K562 (cell line): Measurements from ENCODE around the gene GON4L. TPM values are rescaled to one million over a fixed set of nuclear protein-coding genes. Genes with fewer than 3 reads are reported as not detected.

Experiments used
- ATAC-seq: fragments of 200-7000 bp; cut with Tn5 transposase; 3 replicates; pipeline ENCODE4 v1.9.1; 2020; ENCODE audit warnings: moderate library complexity
- BruUV-seq: library from RNA; stranded (reverse); fragments of 400-500 nt; replicated peaks from 2 replicates; lab custom pipeline; 2021; lab: Mats Ljungman, UMichigan
- CTCF ChIA-PET: fragments of 300-600 bp; formaldehyde crosslinking; extraction: SDS; loops from one replicate; lab custom pipeline; 2021; ENCODE audit warnings: low intra/inter-chr PET ratio; lab: Yijun Ruan, JAX
- POLR2A ChIA-PET: fragments of 300-600, 350-650 bp; sonication (Branson Sonifier 250); formaldehyde crosslinking; extraction: SDS; loops from one replicate; lab custom pipeline; 2021; ENCODE audit warnings: antibody characterized with exemption, inconsistent platforms; lab: Yijun Ruan, JAX
- DNase-seq, 4 experiments: peaks; one replicate each; pipeline versions ENCODE4 v3.0.0 to v3.0.0-alpha.2; 2011 to 2018; ENCODE audit warnings: low spot score in 3 of 4, mixed read lengths in 3 of 4; ENCODE audit errors: extremely low read depth in 1 of 4
- FAIRE-seq: peaks from 2 replicates; lab custom pipeline; 2011; peaks lifted over from hg19 to GRCh38; lab: Jason Lieb, UNC
- H2AFZ ChIP-seq: 2 replicates; pipeline ENCODE4 v1.6.0; 2011; ENCODE audit warnings: low read depth, low read length, control low read depth, inconsistent platforms
- H3K27ac ChIP-seq: fragments of 200-600 bp; 3 replicates; pipeline ENCODE4 v1.8.0; 2011; ENCODE audit warnings: low read depth, mild to moderate bottlenecking, control low read depth, inconsistent platforms, low read length, moderate library complexity, mixed read lengths; ENCODE audit errors: extremely low read depth
- H3K27me3 ChIP-seq, 2 experiments: fragments of 300-600 bp in 1 of 2; 2 replicates in 1 of 2; 3 replicates in 1 of 2; pipeline versions ENCODE4 v1.6.0 to v1.8.0; 2011; ENCODE audit warnings: inconsistent platforms in 2 of 2, low read length in 2 of 2, mild to moderate bottlenecking in 1 of 2, mixed read lengths in 1 of 2, moderate library complexity in 1 of 2; ENCODE audit not compliant: control insufficient read depth in 2 of 2, insufficient read depth in 2 of 2
- H3K36me3 ChIP-seq: fragments of 300-600 bp; 3 replicates; pipeline ENCODE4 v1.8.0; 2011; ENCODE audit warnings: mild to moderate bottlenecking, low read length, inconsistent platforms; ENCODE audit not compliant: control insufficient read depth, insufficient read depth
- H3K4me1 ChIP-seq, 2 experiments: fragments of 200-600 bp in 1 of 2; replicated peaks in 1 of 2; 2 replicates in 1 of 2; 3 replicates in 1 of 2; pipeline versions ENCODE4 v1.5.1 to v1.8.0; 2011; ENCODE audit warnings: inconsistent platforms in 2 of 2, low read length in 2 of 2, mild to moderate bottlenecking in 1 of 2, mixed read lengths in 1 of 2, moderate library complexity in 1 of 2; ENCODE audit not compliant: control insufficient read depth in 2 of 2, insufficient read depth in 2 of 2
- H3K4me2 ChIP-seq: 2 replicates; pipeline ENCODE4 v1.6.1; 2011; ENCODE audit warnings: low read length, control low read depth, inconsistent platforms, mixed read lengths; ENCODE audit not compliant: insufficient read depth
- H3K4me3 ChIP-seq: fragments of 200-600 bp; sonication (generic), shearing (Covaris generic); 2 replicates; pipeline ENCODE4 v1.5.1; 2016; ENCODE audit warnings: control low read depth, inconsistent platforms
- H3K79me2 ChIP-seq: fragments of 200-600 bp; 3 replicates; pipeline ENCODE4 v1.8.0; 2011; ENCODE audit warnings: low read length, inconsistent platforms; ENCODE audit not compliant: control insufficient read depth, insufficient read depth
- H3K9ac ChIP-seq, 2 experiments: 2 replicates each; pipeline versions ENCODE4 v1.6.0 to v1.6.1; 2011; ENCODE audit warnings: low read depth in 2 of 2, low read length in 2 of 2, control low read depth in 1 of 2, inconsistent platforms in 1 of 2, mild to moderate bottlenecking in 1 of 2, mixed read lengths in 1 of 2; ENCODE audit not compliant: insufficient read depth in 1 of 2
- H3K9me1 ChIP-seq: one replicate; pipeline ENCODE4 v1.6.0; 2011; ENCODE audit warnings: inconsistent platforms, mild to moderate bottlenecking, low read length, moderate library complexity; ENCODE audit not compliant: control insufficient read depth, insufficient read depth
- H3K9me3 ChIP-seq: replicated peaks from 2 replicates; pipeline ENCODE4 v1.5.1; 2011; ENCODE audit warnings: low read depth, low read length, inconsistent platforms; ENCODE audit not compliant: control insufficient read depth, insufficient read depth
- H4K20me1 ChIP-seq: replicated peaks from 2 replicates; pipeline ENCODE4 v1.6.1; 2011; ENCODE audit warnings: low read length, inconsistent platforms, mixed read lengths; ENCODE audit not compliant: control insufficient read depth, insufficient read depth
- CBX2 ChIP-seq: fragments of 200-600 bp; sonication (generic); IDR thresholded peaks from one replicate; pipeline ENCODE4 v1.6.1; 2012; ENCODE audit warnings: mild to moderate bottlenecking, low read length, inconsistent platforms; ENCODE audit not compliant: insufficient read depth, poor library complexity, severe bottlenecking
- CHCHD3 ChIP-seq: fragments of 250-450 bp; sonication (Bioruptor Pico); IDR thresholded peaks from 2 replicates; pipeline ENCODE4 v2.1.2; 2022; ENCODE audit warnings: mild to moderate bottlenecking
- EGR1 ChIP-seq: fragments of 450-650 bp; conservative IDR thresholded peaks from 2 replicates; pipeline ENCODE4 v1.6.1; 2017; ENCODE audit warnings: mild to moderate bottlenecking
- JUN ChIP-seq, 2 experiments: sonication (generic) in 1 of 2; formaldehyde crosslinking in 1 of 2; IDR thresholded peaks; 2 replicates each; pipeline versions ENCODE4 v1.6.1 to v1.8.0; 2012 to 2022; ENCODE audit warnings: borderline replicate concordance in 2 of 2, mild to moderate bottlenecking in 2 of 2, improper control_type of control experiment in 1 of 2, low read depth in 1 of 2, low read length in 1 of 2, missing genetic modification reagents in 1 of 2
- KAT7 ChIP-seq: sonication (generic); formaldehyde crosslinking; IDR thresholded peaks from 2 replicates; pipeline ENCODE4 v1.8.0; 2022; ENCODE audit warnings: missing genetic modification reagents, mild to moderate bottlenecking, borderline replicate concordance
- PRPF4 ChIP-seq: fragments of 200-400 bp; formaldehyde crosslinking; IDR thresholded peaks from one replicate; pipeline ENCODE4 v1.6.1; 2017; ENCODE audit warnings: low read length, low read depth, mild to moderate bottlenecking; ENCODE audit not compliant: insufficient read depth, poor library complexity, severe bottlenecking
- RBBP5 ChIP-seq: fragments of 200-600 bp; sonication (generic); IDR thresholded peaks from 2 replicates; pipeline ENCODE4 v1.6.1; 2012; ENCODE audit warnings: borderline replicate concordance, mild to moderate bottlenecking, low read length, control low read depth, inconsistent platforms; ENCODE audit not compliant: insufficient read depth, poor library complexity, severe bottlenecking
- ZNF274 ChIP-seq: IDR thresholded peaks from 2 replicates; pipeline ENCODE4 v1.6.1; 2011; ENCODE audit warnings: low read depth, mild to moderate bottlenecking, low read length, moderate library complexity, borderline replicate concordance
- WGBS: fragments of 100-300 bp; shearing (Covaris generic); methylation state at CpG from one replicate; pipeline ENCODE4 v1.1.6; 2016; ENCODE audit warnings: low coverage, mixed read lengths; ENCODE audit not compliant: insufficient coverage; ENCODE audit errors: missing lambda C conversion rate; 5-methylcytosine and 5-hydroxymethylcytosine counted together
- in situ Hi-C: fragments of 300-500 bp; cut with MboI; formaldehyde crosslinking; loops from 4 replicates; pipeline ENCODE4 v1.15.0; 2018; ENCODE audit warnings: inconsistent platforms, mixed read lengths
- intact Hi-C: fragments of 100-400 bp; cut with micrococcal nuclease; formaldehyde crosslinking; loops from 2 replicates; pipeline ENCODE4 v1.14.2; 2022
- polyA plus RNA-seq, 8 experiments: library from polyadenylated mRNA; depleted of rRNA in 4 of 8; stranded (reverse) in 5 of 8; unstranded in 3 of 8; fragments of >200 nt; fragmentation: Nextera tagmentation in 2 of 8; fragmentation: Illumina TruSeq in 1 of 8; extraction: Ambion mirVana in 2 of 8; extraction: Trizol in 1 of 8; gene quantifications; 2 replicates each; pipeline versions ENCODE4 v1.2.1 to v1.2.3, GENCODE V29; 2011 to 2014; ENCODE audit warnings: inconsistent platforms in 1 of 8, missing spikeins in 1 of 8
- total RNA-seq, 7 experiments: library from RNA; depleted of rRNA in 6 of 7; stranded (reverse); fragments of >200 nt in 6 of 7; fragmentation: Illumina TruSeq in 2 of 7; extraction: Trizol in 2 of 7; gene quantifications; 2 replicates each; pipeline versions ENCODE4 v1.2.1 to v1.2.3, GENCODE V29; 2011 to 2021; ENCODE audit warnings: low replicate concordance in 1 of 7
- TF ChIP-seq, protein P1 (sequence below): sonication (generic); formaldehyde crosslinking; IDR thresholded peaks from 2 replicates; pipeline ENCODE4 v1.9.0; 2022; ENCODE audit warnings: mild to moderate bottlenecking, missing genetic modification reagents

The GON4L gene
- total and polyA plus RNA-seq, 9 of the 15 experiments (the other 6 are each of a cell fraction or from before 2014, with no cell fraction given), result 20.2 to 47.4 (median 33.6) TPM

DNA sequence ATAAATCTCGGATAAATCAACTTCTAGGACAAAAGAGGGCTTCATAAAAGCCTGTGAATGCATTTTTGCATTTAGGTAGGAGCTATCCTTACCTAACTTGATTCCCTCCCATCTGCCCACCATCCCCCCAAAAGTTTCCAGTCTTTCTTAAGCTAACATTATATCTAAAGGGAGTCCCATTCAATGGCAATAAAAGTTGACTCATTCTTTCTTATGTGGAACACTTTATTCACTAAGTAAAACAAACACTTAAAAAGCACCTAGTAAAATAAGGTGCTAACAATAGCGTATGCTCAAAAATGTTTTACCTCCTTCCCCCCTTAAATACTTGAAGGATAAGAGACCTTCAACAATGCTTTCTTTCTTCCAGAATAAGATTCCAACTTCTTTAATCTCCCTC lies 83.8 kb downstream of the GON4L start:
- no peak for DNase-seq
- Histone ChIP-seq H3K27me3 (no peaks in the 10 kb centered on the region), H3K9me3 (no peaks in the 10 kb centered on the region), H4K20me1 (no peaks in the 10 kb centered on the region), H3K4me1 (peaks cover 7 to 9% of the 10 kb centered on the region in 2 experiments; a peak in 4 of 5 replicates), H3K4me3 (no peak overlapping the region), H3K9ac (no peak overlapping the region), H3K4me2 (no peak overlapping the region), H3K36me3 (peaks cover 85% of the 10 kb centered on the region), H3K79me2 (no peaks in the 10 kb centered on the region), H3K27ac (no peak overlapping the region), H3K9me1 (no peaks in the 10 kb centered on the region), H2AFZ (no peak overlapping the region)
- no peak for TF ChIP-seq PRPF4
- no peak for TF ChIP-seq EGR1
- TF ChIP-seq ZNF274, result no peak
- TF ChIP-seq CHCHD3, result no peak
- no peak for TF ChIP-seq RBBP5
- TF ChIP-seq, protein P1, sequence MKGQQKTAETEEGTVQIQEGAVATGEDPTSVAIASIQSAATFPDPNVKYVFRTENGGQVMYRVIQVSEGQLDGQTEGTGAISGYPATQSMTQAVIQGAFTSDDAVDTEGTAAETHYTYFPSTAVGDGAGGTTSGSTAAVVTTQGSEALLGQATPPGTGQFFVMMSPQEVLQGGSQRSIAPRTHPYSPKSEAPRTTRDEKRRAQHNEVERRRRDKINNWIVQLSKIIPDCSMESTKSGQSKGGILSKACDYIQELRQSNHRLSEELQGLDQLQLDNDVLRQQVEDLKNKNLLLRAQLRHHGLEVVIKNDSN (CRISPR knock-in tag), result no peak
- no peak for TF ChIP-seq JUN (IDR thresholded peaks at IDR 0.05; ENCODE audit: borderline replicate concordance, low read depth, low read length)
- no peak for TF ChIP-seq JUN (CRISPR knock-in tag; IDR thresholded peaks at IDR 0.05; ENCODE audit: borderline replicate concordance)
- TF ChIP-seq KAT7 (CRISPR knock-in tag), result no peak
- no peak for TF ChIP-seq CBX2
- 80% methylated on average over 2 of the region's 2 CpGs for WGBS
- no peak for ATAC-seq
- in situ Hi-C loops, result no loop called here
- ChIA-PET CTCF (no interaction called here), POLR2A (no interaction called here)
- no TSS peak for BruUV-seq
- FAIRE-seq, result no peak
- intact Hi-C loops, result no loop called here
